ENCODE data around the gene RABAC1.
"Not testable (repeated sequence)": the region's sequence is repeated elsewhere in the genome, so short reads cannot be mapped to it uniquely, and the experiment has no call there.

RABAC1 gene

GRCh38 chr19:41944336-41944735 is 14.8 kb downstream of the RABAC1 start:
- DNase-seq, result no peak

DNA sequence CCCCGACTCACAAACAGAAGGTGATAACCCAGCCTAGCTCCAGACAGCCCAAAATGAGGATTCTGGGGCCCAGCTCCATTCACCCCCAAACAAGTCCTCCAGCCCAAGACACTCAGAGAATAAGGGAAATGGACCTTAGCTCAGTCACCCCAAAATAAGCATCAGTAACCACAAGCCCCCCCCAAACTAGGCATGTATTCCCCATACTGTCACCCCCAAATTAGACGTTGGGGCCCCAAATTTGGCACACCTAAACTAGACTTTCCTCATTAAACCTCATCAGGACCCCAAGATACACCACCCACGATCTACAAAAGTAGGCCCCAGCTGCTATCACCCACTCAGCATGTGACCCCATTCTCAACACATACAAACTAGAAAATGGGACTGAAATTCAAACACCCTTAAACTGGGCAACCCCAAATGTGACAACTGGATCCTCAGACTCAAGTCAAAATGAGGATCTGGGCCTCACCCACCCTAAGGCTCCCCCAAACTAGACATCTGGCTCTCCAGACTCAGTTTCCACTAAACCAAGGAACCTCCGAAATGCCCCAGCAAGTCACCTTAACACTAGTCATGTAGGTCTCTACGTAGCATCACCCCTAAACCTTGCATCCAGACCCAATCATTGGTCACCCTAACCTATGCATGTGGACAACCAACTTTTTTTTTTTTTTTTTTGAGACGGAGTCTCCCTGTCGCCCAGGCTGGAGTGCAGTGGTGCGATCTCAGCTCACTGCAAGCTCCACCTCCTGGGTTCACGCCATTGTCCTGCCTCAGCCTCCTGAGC is 17.5 kb downstream of the RABAC1 start:
- DNase-seq, result no peak

DNA sequence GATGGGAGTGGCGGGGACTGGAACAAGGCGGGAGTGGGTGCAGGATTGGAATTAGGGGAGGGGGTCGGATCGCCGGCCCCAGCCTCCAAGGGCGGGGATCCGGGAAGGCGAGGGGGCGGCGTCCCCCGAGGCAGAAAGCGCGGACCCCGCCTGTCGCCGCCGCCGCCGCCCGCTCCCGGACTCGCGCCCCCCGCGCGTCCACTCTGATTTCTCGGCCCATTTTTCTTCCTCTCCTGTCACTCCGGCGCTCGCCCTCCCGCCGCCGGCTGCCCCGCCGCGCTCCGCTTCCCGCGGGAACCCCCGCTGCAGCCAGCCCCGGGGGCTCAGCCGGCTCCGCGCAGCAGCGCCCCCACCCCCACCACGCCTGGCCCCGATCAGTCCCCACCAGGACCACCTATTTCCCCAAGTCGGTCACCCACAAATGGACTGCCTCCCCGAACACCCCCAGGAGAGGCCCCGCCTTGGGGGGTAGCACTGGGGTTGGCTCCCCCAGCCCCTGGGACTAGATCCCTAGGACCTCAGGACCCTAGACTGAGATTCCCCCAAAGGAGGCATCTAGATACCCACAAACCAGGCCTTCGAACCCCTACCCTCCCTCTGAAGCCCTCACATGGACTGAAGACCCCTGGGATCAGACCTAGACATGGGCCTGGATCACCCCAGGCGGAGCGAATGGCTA is 18.3 kb downstream of the RABAC1 start:
- no peak for DNase-seq

GRCh38 chr19:41939861-41940730 is 19.0 kb downstream of the RABAC1 start:
- peak; percentile 68 for DNase-seq

DNA sequence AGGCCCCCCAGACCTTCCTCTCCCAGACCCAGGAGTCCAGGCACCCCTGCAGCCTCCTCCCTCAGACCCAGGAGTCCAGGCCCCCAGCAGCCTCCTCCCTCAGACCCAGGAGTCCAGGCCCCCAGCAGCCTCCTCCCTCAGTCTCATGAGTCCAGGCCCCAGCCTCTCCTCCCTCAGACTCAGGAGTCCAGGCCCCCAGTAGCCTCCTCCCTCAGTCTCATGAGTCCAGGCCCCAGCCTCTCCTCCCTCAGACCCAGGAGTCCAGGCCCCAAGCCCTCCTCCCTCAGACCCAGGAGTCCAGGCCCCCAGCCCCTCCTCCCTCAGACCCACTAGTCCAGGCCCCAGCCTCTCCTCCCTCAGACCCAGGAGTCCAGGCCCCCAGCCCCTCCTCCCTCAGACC is 19.9 kb downstream of the RABAC1 start:
- not testable (repeated sequence) for DNase-seq

DNA sequence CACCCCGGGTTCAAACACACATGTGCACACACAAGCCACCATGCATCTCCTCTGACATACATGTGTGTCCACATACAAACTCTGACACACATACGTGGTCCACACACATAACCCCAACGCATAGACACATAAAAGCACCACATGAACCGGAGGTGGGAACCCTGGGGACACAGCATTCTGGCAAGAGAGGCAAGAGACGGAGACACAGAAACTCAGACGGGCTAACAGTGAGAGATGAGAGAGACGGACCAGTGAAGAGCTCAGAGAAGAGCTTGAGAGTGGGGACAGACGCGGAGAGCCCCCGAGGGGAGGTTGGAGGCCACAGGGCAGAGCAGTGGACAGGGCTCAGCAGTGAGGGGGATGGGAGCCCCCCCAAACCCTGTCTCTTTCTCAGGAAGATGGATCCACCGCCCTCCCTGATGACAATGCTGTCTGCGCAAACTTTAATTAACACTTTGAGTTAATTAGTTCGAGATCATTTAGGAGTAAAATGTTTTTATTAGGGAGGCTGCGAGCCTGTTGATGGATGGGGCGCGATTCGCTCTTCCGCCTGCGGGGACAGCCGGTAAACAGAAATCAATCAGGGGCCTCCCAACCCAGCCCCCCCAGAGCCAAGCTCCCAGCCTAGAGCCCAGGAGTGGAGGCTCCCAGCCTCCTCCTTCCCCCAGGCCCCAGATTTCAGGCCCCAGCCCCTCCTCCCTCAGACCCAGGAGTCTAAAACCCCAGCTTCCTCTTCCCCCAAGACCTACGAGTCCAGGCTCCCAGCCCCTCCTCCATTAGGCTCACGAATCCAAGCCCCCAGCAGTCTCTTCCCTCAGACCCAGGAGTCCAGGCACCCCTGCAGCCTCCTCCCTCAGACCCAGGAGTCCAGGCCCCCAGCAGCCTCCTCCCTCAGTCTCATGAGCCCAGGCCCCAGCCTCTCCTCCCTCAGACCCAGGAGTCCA is 21.3 kb downstream of the RABAC1 start:
- no peak for DNase-seq

DNA sequence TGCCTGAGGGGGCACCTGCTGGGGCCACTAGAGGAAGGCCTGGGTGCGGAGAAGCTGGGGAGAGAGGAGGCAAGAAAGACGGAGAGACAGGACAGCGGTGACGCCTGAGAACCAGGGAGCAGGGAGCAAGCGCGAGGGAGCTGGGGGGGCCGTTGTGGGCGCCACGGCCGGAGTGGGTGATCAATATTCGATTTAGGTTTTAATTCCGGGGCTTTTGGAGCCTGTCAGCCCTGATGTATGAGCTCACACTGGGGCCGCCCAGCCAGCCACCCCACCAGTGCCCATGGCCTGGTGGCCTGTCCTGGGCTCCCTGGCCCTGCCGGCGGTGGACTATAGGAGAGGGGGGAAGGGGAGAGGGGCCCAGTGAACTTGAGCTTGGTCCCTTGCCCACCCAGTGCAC is 22.2 kb downstream of the RABAC1 start:
- no peak for DNase-seq

DNA sequence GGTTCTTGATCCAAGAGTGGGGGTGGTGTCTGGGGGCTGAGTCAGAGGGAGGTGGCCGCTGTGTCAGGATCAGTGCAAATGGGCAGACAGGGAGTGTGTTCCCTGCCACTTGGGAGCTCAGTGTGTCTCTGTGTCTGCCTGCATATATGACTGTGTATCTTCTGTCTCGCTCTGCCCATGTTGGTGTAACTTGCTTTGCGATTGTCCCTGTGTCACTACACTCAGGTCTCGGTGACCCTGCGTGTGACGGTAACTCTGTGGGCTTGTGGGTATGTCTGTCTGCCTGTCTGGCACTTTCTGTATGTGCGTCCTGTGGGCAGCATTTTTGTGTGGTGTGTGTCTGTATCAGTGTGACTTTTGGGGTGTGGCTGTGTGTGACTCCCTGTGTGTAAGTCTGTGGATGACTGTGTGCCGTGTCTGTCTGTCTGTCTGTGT is 22.7 kb downstream of the RABAC1 start:
- DNase-seq, result peak; percentile 55

GRCh38 chr19:41935760-41936415 is 23.2 kb downstream of the RABAC1 start:
- no peak for DNase-seq

GRCh38 chr19:41934849-41935374 is 24.2 kb downstream of the RABAC1 start:
- DNase-seq, result peak; percentile 85

DNA sequence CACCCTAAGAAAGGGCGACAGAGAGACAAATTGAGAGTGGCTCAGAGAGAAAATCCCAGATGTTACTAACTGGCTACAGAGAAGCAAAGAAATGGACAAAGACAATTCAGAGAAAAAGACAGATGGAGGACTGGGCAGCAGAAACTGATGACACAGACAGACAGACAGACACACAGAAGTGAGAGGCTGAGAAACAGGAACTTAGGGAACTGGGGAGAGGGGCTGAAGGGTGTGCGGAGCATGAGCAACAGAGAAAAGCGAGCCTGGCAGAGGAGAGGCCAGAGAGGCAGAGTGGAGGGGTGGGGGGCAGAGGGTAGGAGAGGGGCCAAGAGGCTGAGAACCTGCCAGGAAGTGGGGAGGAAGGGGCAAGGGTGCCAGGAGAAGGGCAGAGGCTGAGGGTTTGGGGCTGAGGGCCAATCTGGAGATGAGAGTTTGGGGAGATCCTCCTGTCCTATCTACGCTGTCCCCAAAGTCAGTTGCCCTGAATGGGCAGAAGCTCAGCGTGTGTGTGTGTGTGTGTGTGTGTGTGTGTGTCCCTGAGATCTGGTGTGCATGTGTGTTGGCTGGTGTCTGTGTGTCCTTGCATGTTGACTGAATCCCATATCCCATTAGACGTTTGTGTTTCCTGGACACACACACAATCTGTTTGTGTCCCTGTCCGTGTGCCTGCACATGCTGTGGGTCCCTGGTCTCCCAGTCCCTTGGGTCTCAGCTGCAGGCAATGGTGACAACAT is 25.3 kb downstream of the RABAC1 start:
- no peak for DNase-seq

GRCh38 chr19:41932720-41933332 is 26.3 kb downstream of the RABAC1 start:
- DNase-seq, result no peak

- no peak for DNase-seq
Measured at GRCh38 chr19:41932259-41932719, 26.8 kb downstream of the RABAC1 start.

DNA sequence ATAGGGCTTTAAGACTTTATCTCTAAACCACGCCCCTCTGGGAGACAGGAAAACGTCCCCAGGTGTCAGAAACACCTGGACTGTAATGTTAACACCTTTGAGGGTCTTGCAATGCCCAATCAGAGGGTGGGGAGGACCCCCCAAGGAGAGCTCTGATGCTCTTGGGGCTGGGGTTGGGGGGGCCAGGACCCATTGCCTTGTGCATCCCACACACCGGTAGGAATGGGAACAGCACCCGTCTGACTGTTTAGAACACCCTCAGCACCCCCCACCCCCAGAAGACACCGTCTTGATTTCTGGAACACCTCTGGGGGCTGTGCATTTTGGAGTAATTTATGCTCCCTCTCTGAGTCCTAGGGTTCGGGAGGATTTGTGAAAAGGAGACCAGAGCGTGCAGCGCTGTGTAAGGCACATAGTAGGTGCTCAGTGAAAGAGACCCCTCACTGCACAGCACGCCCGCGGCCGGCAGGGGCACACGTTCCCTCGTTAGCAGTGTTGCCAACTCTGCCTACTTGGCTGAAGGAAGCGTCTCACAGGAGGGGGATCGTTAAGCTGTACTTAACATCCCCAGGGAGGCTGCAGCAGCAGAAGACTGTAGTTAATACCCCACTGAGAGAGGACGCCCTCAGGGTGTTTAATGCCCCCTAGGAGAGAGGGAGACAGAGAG is 28.1 kb downstream of the RABAC1 start:
- no peak for DNase-seq

DNA sequence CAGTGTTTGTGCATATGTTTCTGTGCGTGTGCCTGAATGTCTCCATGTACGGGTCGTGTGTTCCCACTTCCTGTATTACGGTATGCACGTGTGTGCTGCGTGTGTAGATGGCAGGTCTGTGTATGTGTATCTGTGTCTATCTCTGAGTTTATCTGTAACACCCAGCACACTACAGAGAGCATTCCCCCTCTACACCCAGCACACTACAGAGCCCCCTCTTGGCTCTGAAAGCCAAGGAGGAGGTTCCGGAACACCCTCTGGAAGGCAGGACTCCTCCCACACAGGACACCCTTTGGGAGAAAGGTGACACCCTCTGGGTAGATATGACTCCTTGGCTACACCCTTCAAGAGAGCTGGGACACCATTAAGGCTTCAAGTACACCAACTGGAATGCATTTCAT is 28.8 kb downstream of the RABAC1 start:
- no peak for DNase-seq

GRCh38 chr19:41929536-41930071 is 29.5 kb downstream of the RABAC1 start:
- no peak for DNase-seq

- peak; percentile 66 for DNase-seq
Measured at GRCh38 chr19:41928754-41929535, 30.2 kb downstream of the RABAC1 start.

DNA sequence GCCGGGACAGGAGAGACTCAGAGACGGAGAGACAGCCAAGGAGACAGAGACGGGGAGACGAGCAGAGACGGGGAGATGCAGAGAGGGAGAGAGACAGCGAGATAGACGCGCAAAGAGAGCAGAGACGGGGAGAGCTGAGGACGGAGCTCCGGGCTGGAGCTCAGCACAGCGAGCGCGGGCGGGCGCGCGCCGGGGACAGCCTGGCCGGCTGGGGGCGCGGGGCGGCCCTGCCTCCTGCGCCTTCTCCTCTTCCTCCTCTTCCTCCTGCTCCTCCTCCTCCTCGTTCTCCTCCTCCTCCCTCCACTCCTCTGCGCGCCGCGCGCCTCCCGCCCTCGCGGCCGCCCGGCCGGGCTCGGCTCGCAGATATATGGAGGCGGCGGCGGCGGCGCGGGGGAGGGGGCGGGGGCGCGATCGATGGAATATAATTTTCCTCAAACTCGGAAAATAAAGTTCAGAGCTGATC is 30.9 kb downstream of the RABAC1 start, which contains the start of gene ERFL:
Gene ERFL (minus strand): TSS at position 229 of the 463 bp plus-strand sequence. CDS start 15,530 bp downstream, outside the sequence.
- DNase-seq, result peak; percentile 57
